MM.1S (cell line): ENCODE results near the gene COL13A1.

Experiments
- CTCF ChIP-seq: fragments of 300-600 bp; sonication (generic); IDR thresholded peaks from 2 replicates; pipeline ENCODE4 v1.5.1; 2016; ENCODE audit warnings: antibody characterized with exemption, low read length, mixed read lengths
- EZH2 ChIP-seq: fragments of 300-600 bp; sonication (generic); optimal IDR thresholded peaks from 2 replicates; pipeline ENCODE3; 2017; ENCODE audit warnings: low read depth, mild to moderate bottlenecking, antibody characterized with exemption, low read length, mixed read lengths
- EZH2phosphoT487 ChIP-seq: fragments of 300-600 bp; sonication (generic); IDR thresholded peaks from 2 replicates; pipeline ENCODE4 v1.6.1; 2018; ENCODE audit warnings: antibody characterized with exemption, low read length

- no peak for TF ChIP-seq CTCF
- no peak for TF ChIP-seq EZH2phosphoT487
- no peak for TF ChIP-seq EZH2
These were observed 69.4 kb downstream of the COL13A1 start for GRCh38 chr10:69871074-69871473.
